Neural progenitor cell (in vitro differentiated cells): ENCODE results near the gene C1orf50.

Experiments used
- EZH2 ChIP-seq: fragments of 200-600 bp; sonication (generic); IDR thresholded peaks from 2 replicates; pipeline ENCODE4 v1.6.1; 2017; ENCODE audit warnings: antibody characterized with exemption, mild to moderate bottlenecking, moderate library complexity
- TF ChIP-seq, protein P1 (sequence below): fragments of 200-600 bp; sonication (generic); IDR thresholded peaks from 2 replicates; pipeline ENCODE4 v1.5.1; 2017; ENCODE audit warnings: antibody characterized with exemption, mild to moderate bottlenecking

DNA sequence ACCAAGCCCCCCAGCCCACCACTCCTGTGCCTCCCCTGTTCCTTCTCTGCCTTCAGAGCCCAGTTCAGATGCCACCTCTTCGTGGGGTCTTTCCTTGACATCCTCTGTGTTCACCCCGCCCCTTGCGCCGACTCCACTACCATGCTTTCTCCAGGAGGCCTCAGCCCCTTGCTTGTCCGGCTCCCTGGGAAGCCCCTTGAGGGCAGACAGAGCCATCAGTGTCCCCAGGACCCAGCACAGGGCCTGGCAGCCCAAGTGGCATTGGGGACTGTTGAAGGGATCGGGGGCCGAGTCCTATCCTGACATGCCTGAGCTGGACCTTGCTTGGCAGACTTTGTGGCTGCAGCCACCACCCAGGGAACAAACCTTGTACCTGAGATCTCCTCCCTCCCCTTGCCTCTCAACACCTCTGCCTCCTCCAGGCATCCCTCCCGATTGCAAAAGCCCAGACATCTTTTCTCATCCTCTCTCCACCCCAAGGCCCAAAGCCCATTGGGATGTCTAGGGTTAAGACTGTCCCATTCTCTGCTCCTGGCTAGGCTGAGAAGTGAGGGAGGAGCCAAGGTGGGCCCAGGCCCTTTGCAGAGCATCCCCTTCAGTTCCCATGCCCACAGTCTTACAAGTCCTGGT, 30.4 kb upstream of the C1orf50 start:
- TF ChIP-seq, protein P1, sequence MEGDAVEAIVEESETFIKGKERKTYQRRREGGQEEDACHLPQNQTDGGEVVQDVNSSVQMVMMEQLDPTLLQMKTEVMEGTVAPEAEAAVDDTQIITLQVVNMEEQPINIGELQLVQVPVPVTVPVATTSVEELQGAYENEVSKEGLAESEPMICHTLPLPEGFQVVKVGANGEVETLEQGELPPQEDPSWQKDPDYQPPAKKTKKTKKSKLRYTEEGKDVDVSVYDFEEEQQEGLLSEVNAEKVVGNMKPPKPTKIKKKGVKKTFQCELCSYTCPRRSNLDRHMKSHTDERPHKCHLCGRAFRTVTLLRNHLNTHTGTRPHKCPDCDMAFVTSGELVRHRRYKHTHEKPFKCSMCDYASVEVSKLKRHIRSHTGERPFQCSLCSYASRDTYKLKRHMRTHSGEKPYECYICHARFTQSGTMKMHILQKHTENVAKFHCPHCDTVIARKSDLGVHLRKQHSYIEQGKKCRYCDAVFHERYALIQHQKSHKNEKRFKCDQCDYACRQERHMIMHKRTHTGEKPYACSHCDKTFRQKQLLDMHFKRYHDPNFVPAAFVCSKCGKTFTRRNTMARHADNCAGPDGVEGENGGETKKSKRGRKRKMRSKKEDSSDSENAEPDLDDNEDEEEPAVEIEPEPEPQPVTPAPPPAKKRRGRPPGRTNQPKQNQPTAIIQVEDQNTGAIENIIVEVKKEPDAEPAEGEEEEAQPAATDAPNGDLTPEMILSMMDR = no peak
- no peak for TF ChIP-seq EZH2
